H1 (cell line): Measurements from ENCODE around the gene C1orf210. TPM values are rescaled to one million over a fixed set of nuclear protein-coding genes. Genes with fewer than 3 reads are reported as not detected.

Source experiments
- CTCF ChIA-PET: fragments of 300-600 bp; sonication (Branson Sonifier 250); formaldehyde crosslinking; loops from one replicate; lab custom pipeline; 2021; ENCODE audit not compliant: partially characterized antibody; lab: Charles Lee
- POLR2A ChIA-PET: fragments of 300-600 bp; sonication (Branson Sonifier 250); formaldehyde crosslinking; loops from one replicate; lab custom pipeline; 2021; ENCODE audit warnings: inconsistent platforms; ENCODE audit not compliant: partially characterized antibody; lab: Charles Lee
- DNase-seq, 2 experiments: peaks; one replicate each; pipeline versions ENCODE4 v3.0.0 to v3.0.0-alpha.2; 2010 to 2022; ENCODE audit warnings: low spot score in 2 of 2, low read depth in 1 of 2, mixed read lengths in 1 of 2
- FAIRE-seq: peaks from 2 replicates; lab custom pipeline; 2011; peaks lifted over from hg19 to GRCh38; lab: Jason Lieb, UNC
- H2AFZ ChIP-seq: 2 replicates; pipeline ENCODE4 v1.8.1; 2012; ENCODE audit warnings: low read length, inconsistent platforms
- H2AK5ac ChIP-seq: 2 replicates; pipeline ENCODE4 v1.6.1; 2013; ENCODE audit warnings: low read depth, low read length
- H2BK120ac ChIP-seq: replicated peaks from 2 replicates; pipeline ENCODE3; 2013; ENCODE audit warnings: low read depth, low read length, inconsistent platforms
- H2BK12ac ChIP-seq: 2 replicates; pipeline ENCODE4 v1.6.1; 2013; ENCODE audit warnings: low read depth, low read length
- H2BK15ac ChIP-seq: 2 replicates; pipeline ENCODE4 v1.6.1; 2013; ENCODE audit warnings: low read length
- H2BK20ac ChIP-seq: 2 replicates; pipeline ENCODE4 v1.6.1; 2013; ENCODE audit warnings: low read length
- H2BK5ac ChIP-seq: 2 replicates; pipeline ENCODE4 v1.6.1; 2013; ENCODE audit warnings: low read depth, low read length
- H3K14ac ChIP-seq: 2 replicates; pipeline ENCODE4 v1.6.1; 2013; ENCODE audit warnings: inconsistent platforms; ENCODE audit not compliant: insufficient read length
- H3K18ac ChIP-seq: 2 replicates; pipeline ENCODE4 v1.6.1; 2013; ENCODE audit warnings: low read length; ENCODE audit errors: extremely low read depth
- H3K23ac ChIP-seq: 2 replicates; pipeline ENCODE4 v1.6.1; 2013; ENCODE audit warnings: inconsistent platforms; ENCODE audit not compliant: insufficient read length
- H3K23me2 ChIP-seq: 2 replicates; pipeline ENCODE4 v1.6.1; 2013; ENCODE audit warnings: low read depth, low read length
- H3K27ac ChIP-seq: 2 replicates; pipeline ENCODE4 v1.6.1; 2011; ENCODE audit warnings: low read depth, low read length, inconsistent platforms
- H3K27me3 ChIP-seq, 4 experiments: replicated peaks in 1 of 4; 1 replicate in 1 of 4; 2 replicates in 3 of 4; pipeline versions ENCODE4 v1.6.1 to v1.8.1; 2011 to 2013; ENCODE audit warnings: low read length in 3 of 4, mild to moderate bottlenecking in 3 of 4, inconsistent platforms in 2 of 4, mixed read lengths in 2 of 4, moderate library complexity in 1 of 4; ENCODE audit not compliant: control insufficient read depth in 3 of 4, insufficient read depth in 3 of 4; ENCODE audit errors: extremely low read depth in 1 of 4
- H3K36me3 ChIP-seq, 4 experiments: 2 replicates each; pipeline versions ENCODE4 v1.6.1 to v1.8.1; 2011 to 2013; ENCODE audit warnings: mild to moderate bottlenecking in 4 of 4, low read length in 3 of 4, moderate library complexity in 2 of 4, control low read depth in 1 of 4, inconsistent platforms in 1 of 4; ENCODE audit not compliant: insufficient read depth in 4 of 4, control insufficient read depth in 2 of 4
- H3K4ac ChIP-seq: replicated peaks from 2 replicates; pipeline ENCODE3; 2013; ENCODE audit warnings: low read length, low read depth, mixed read lengths, inconsistent platforms; ENCODE audit not compliant: insufficient read length
- H3K4me1 ChIP-seq, 4 experiments: replicated peaks in 1 of 4; 1 replicate in 1 of 4; 2 replicates in 3 of 4; pipeline versions ENCODE4 v1.6.1 to v1.8.1; 2011 to 2013; ENCODE audit warnings: low read length in 3 of 4, inconsistent platforms in 2 of 4, mixed read lengths in 1 of 4; ENCODE audit not compliant: insufficient read depth in 4 of 4, control insufficient read depth in 3 of 4
- H3K4me2 ChIP-seq, 2 experiments: 2 replicates each; pipeline versions ENCODE4 v1.6.1 to v1.8.1; 2011 to 2013; ENCODE audit warnings: low read depth in 2 of 2, low read length in 2 of 2, control low read depth in 1 of 2, inconsistent platforms in 1 of 2, mild to moderate bottlenecking in 1 of 2; ENCODE audit not compliant: insufficient read depth in 1 of 2
- H3K4me3 ChIP-seq, 4 experiments: fragments of 200-600, 300-600 bp in 1 of 4; sonication (generic), shearing (Covaris generic), sonication (Bioruptor Twin) in 1 of 4; 2 replicates each; pipeline versions ENCODE4 v1.5.1 to v1.8.1; 2011 to 2016; ENCODE audit warnings: low read length in 4 of 4, low read depth in 3 of 4, control low read depth in 2 of 4, inconsistent platforms in 2 of 4, mild to moderate bottlenecking in 2 of 4, mixed read lengths in 1 of 4, moderate library complexity in 1 of 4; ENCODE audit not compliant: insufficient read depth in 2 of 4; ENCODE audit errors: extremely low read depth in 1 of 4
- H3K56ac ChIP-seq: replicated peaks from 2 replicates; pipeline ENCODE3; 2013; ENCODE audit warnings: low read depth, mild to moderate bottlenecking, mixed read lengths, low read length, inconsistent platforms; ENCODE audit not compliant: insufficient read length
- H3K79me1 ChIP-seq: 2 replicates; pipeline ENCODE4 v1.6.1; 2013; ENCODE audit warnings: low read depth, low read length, control low read depth
- H3K79me2 ChIP-seq, 2 experiments: 2 replicates each; pipeline versions ENCODE4 v1.6.1 to v1.8.1; 2012 to 2013; ENCODE audit warnings: low read length in 2 of 2, mild to moderate bottlenecking in 2 of 2, inconsistent platforms in 1 of 2; ENCODE audit not compliant: insufficient read depth in 2 of 2, control insufficient read depth in 1 of 2
- H3K9ac ChIP-seq, 4 experiments: replicated peaks in 1 of 4; 1 replicate in 1 of 4; 2 replicates in 3 of 4; pipeline versions ENCODE4 v1.6.1 to v1.8.1; 2011 to 2013; ENCODE audit warnings: low read depth in 3 of 4, low read length in 3 of 4, control low read depth in 2 of 4, mild to moderate bottlenecking in 2 of 4, moderate library complexity in 2 of 4, inconsistent platforms in 1 of 4; ENCODE audit errors: extremely low read depth in 1 of 4
- H3K9me3 ChIP-seq, 2 experiments: 2 replicates each; pipeline versions ENCODE4 v1.6.1 to v1.8.1; 2012 to 2013; ENCODE audit warnings: mild to moderate bottlenecking in 2 of 2, moderate library complexity in 2 of 2, control low read depth in 1 of 2, inconsistent platforms in 1 of 2, low read depth in 1 of 2, low read length in 1 of 2, mixed read lengths in 1 of 2; ENCODE audit not compliant: insufficient read depth in 2 of 2
- H4K20me1 ChIP-seq, 2 experiments: replicated peaks in 1 of 2; 2 replicates each; pipeline versions ENCODE3 to v1.8.1; 2011 to 2013; ENCODE audit warnings: inconsistent platforms in 2 of 2, low read length in 2 of 2, mild to moderate bottlenecking in 1 of 2; ENCODE audit not compliant: insufficient read depth in 2 of 2, control insufficient read depth in 1 of 2
- H4K5ac ChIP-seq: 2 replicates; pipeline ENCODE4 v1.6.1; 2013; ENCODE audit warnings: low read length, low read depth, mixed read lengths, inconsistent platforms; ENCODE audit not compliant: insufficient read length
- H4K8ac ChIP-seq: 2 replicates; pipeline ENCODE4 v1.8.0; 2013; ENCODE audit warnings: mild to moderate bottlenecking, moderate library complexity, low read length, inconsistent platforms; ENCODE audit not compliant: insufficient read depth; ENCODE audit errors: extremely low read depth
- H4K91ac ChIP-seq: replicated peaks from 2 replicates; pipeline ENCODE3; 2013; ENCODE audit warnings: low read length, mixed read lengths, inconsistent platforms; ENCODE audit not compliant: insufficient read length
- BRCA1 ChIP-seq: IDR thresholded peaks from 2 replicates; pipeline ENCODE4 v1.6.1; 2012; ENCODE audit warnings: low read depth, low read length, improper control_type of control experiment
- WGBS, 2 experiments: shearing (Covaris generic) in 1 of 2; methylation state at CpG; one replicate each; pipeline versions ENCODE4 v1.1.6 to v1.1.7; 2013 to 2015; ENCODE audit warnings: low lambda C conversion rate in 2 of 2, mixed read lengths in 2 of 2, inconsistent platforms in 1 of 2, low coverage in 1 of 2, missing lambda C conversion rate in 1 of 2; ENCODE audit not compliant: insufficient replicate concordance in 2 of 2, insufficient coverage in 1 of 2, insufficient read length in 1 of 2; ENCODE audit errors: extremely low coverage in 1 of 2, missing lambda C conversion rate in 1 of 2; 5-methylcytosine and 5-hydroxymethylcytosine counted together
- polyA plus RNA-seq, 7 experiments: library from polyadenylated mRNA; depleted of rRNA in 3 of 7; stranded (reverse) in 5 of 7; unstranded in 2 of 7; fragments of >200 nt in 5 of 7; fragments of 200-250 nt in 2 of 7; gene quantifications; 1 replicate in 5 of 7; 2 replicates in 1 of 7; 4 replicates in 1 of 7; pipeline versions ENCODE4 v1.2.1 to v1.2.3, GENCODE V29; 2011 to 2013; ENCODE audit warnings: missing spikeins in 2 of 7, mixed read lengths in 2 of 7
- total RNA-seq: library from RNA; stranded (reverse); fragmentation: NEBNext Ultra II Directional; extraction: Animal tissue kit (Norgen Biotek cat#: 25700); gene quantifications from 2 replicates; pipeline ENCODE4 v1.2.1, GENCODE V29; 2021

The C1orf210 gene
- total and polyA plus RNA-seq, 2 of the 8 experiments (the other 6 are each of a cell fraction or from before 2014, with no cell fraction given) = 12.0 to 27.9 TPM

GRCh38 chr1:43303471-43304313 is 18.3 kb upstream of the C1orf210 start:
- POLR2A ChIA-PET = interaction anchor here (0.7 to 0.8 kb wide), 3 partner anchors 38 to 150 kb away, joined by 3 read pairs; partner anchors contain the start of genes HYI, MED8 and SZT2
- Histone ChIP-seq H4K8ac (no peak overlapping the region; the same call in 1 of the 2 replicates), H3K4me2 (no peak overlapping the region), H3K9ac (no peak overlapping the region), H3K4me3 (no peak overlapping the region), H3K18ac (no peak overlapping the region), H3K79me1 (no peaks in the 10 kb centered on the region), H3K4ac (no peak overlapping the region), H3K9me3 (no peaks in the 10 kb centered on the region), H2BK15ac (no peak overlapping the region), H4K20me1 (no peaks in the 10 kb centered on the region), H2AK5ac (no peak overlapping the region; the same call in 1 of the 2 replicates), H2BK5ac (no peak overlapping the region), H2BK20ac (no peak overlapping the region), H3K27ac (no peak overlapping the region), H2BK120ac (no peak overlapping the region), H3K27me3 (no peaks in the 10 kb centered on the region), H2BK12ac (no peak overlapping the region), H3K23me2 (no peaks in the 10 kb centered on the region), H3K56ac (no peak overlapping the region), H3K36me3 (no peaks in the 10 kb centered on the region), H4K5ac (no peak overlapping the region), H3K4me1 (peaks cover 0 to 2% (median 2%) of the 10 kb centered on the region in 4 experiments; a peak in 3 of 7 replicates), H4K91ac (no peak overlapping the region), H2AFZ (no peak overlapping the region), H3K14ac (no peak overlapping the region), H3K79me2 (no peaks in the 10 kb centered on the region), H3K23ac (no peak overlapping the region)
- WGBS, 2 experiments = 91% methylated on average over 8 of the region's 8 CpGs; no CpG with 5 or more reads in 1 of the 2 experiments
- CTCF ChIA-PET = interaction anchor here (0.7 to 3.1 kb wide), 8 partner anchors 13 to 115 kb away, joined by 3 to 12 read pairs (median 4); partner anchors contain the start of gene C1orf210
- no peak for TF ChIP-seq BRCA1
- DNase-seq = no peak
- FAIRE-seq = no peak
